Rectal smooth muscle tissue (tissue), 1 donor: ENCODE measurements around the gene FAM13A.

Experiments
- H3K27ac ChIP-seq: one replicate; pipeline ENCODE4 v1.7.0; 2013; ENCODE audit warnings: low read depth, low read length, inconsistent platforms
- H3K27me3 ChIP-seq: one replicate; pipeline ENCODE4 v1.7.0; 2013; ENCODE audit warnings: low read length; ENCODE audit not compliant: control insufficient read depth, insufficient read depth
- H3K36me3 ChIP-seq: one replicate; pipeline ENCODE4 v1.7.0; 2013; ENCODE audit warnings: low read length; ENCODE audit not compliant: control insufficient read depth, insufficient read depth
- H3K4me1 ChIP-seq: one replicate; pipeline ENCODE4 v1.7.0; 2013; ENCODE audit warnings: low read length; ENCODE audit not compliant: control insufficient read depth, insufficient read depth
- H3K4me3 ChIP-seq: one replicate; pipeline ENCODE4 v1.7.0; 2013; ENCODE audit warnings: low read length
- H3K9ac ChIP-seq: one replicate; pipeline ENCODE4 v1.7.0; 2013; ENCODE audit warnings: low read length

The FAM13A gene

GRCh38 chr4:88761342-88761741 is 295.6 kb downstream of the FAM13A start:
- H3K36me3 ChIP-seq, result peaks cover 6% of the 10 kb centered on the region
- H3K9ac ChIP-seq, result no peak overlapping the region
- H3K4me3 ChIP-seq, result no peak overlapping the region
- H3K27ac ChIP-seq, result no peak overlapping the region
- no peaks in the 10 kb centered on the region for H3K27me3 ChIP-seq
- H3K4me1 ChIP-seq, result peaks cover 2% of the 10 kb centered on the region

GRCh38 chr4:88759895-88760290 is 297.1 kb downstream of the FAM13A start:
- H3K27me3 ChIP-seq, result no peaks in the 10 kb centered on the region
- H3K4me3 ChIP-seq, result no peak overlapping the region
- no peak overlapping the region for H3K9ac ChIP-seq
- peaks cover 6% of the 10 kb centered on the region for H3K36me3 ChIP-seq
- H3K27ac ChIP-seq, result no peak overlapping the region
- peaks cover 2% of the 10 kb centered on the region for H3K4me1 ChIP-seq

- H3K27ac ChIP-seq, result no peak overlapping the region
- H3K27me3 ChIP-seq, result no peaks in the 10 kb centered on the region
- peaks cover 2% of the 10 kb centered on the region for H3K4me1 ChIP-seq
- H3K4me3 ChIP-seq, result peak overlapping the region; percentile 1
- peaks cover 6% of the 10 kb centered on the region for H3K36me3 ChIP-seq
- no peak overlapping the region for H3K9ac ChIP-seq
Observed at GRCh38 chr4:88759039-88759894, 297.7 kb downstream of the FAM13A start.

- no peak overlapping the region for H3K27ac ChIP-seq
- H3K9ac ChIP-seq, result no peak overlapping the region
- peak overlapping the region; percentile 39 for H3K4me3 ChIP-seq
Observed at GRCh38 chr4:88758264-88758663, 298.7 kb downstream of the FAM13A start.

GRCh38 chr4:88757776-88758175 is 299.2 kb downstream of the FAM13A start:
- H3K4me1 ChIP-seq, result peaks cover 2% of the 10 kb centered on the region
- no peak overlapping the region for H3K27ac ChIP-seq
- H3K36me3 ChIP-seq, result peaks cover 6% of the 10 kb centered on the region
- H3K4me3 ChIP-seq, result no peak overlapping the region
- H3K9ac ChIP-seq, result no peak overlapping the region
- no peaks in the 10 kb centered on the region for H3K27me3 ChIP-seq

More at GRCh38 chr4:88758264-88758663, 298.7 kb downstream of the FAM13A start:
- H3K27me3 ChIP-seq, result no peaks in the 10 kb centered on the region
- peaks cover 2% of the 10 kb centered on the region for H3K4me1 ChIP-seq
- peaks cover 6% of the 10 kb centered on the region for H3K36me3 ChIP-seq

- H3K27ac ChIP-seq, result no peak overlapping the region
- H3K9ac ChIP-seq, result no peak overlapping the region
- peaks cover 6% of the 10 kb centered on the region for H3K36me3 ChIP-seq
- H3K4me3 ChIP-seq, result no peak overlapping the region
- H3K27me3 ChIP-seq, result no peaks in the 10 kb centered on the region
- H3K4me1 ChIP-seq, result peaks cover 2% of the 10 kb centered on the region
Observed at GRCh38 chr4:88757067-88757466, 299.9 kb downstream of the FAM13A start.

- Histone ChIP-seq H3K27ac (no peak overlapping the region), H3K4me1 (peaks cover 2% of the 10 kb centered on the region), H3K27me3 (no peaks in the 10 kb centered on the region), H3K4me3 (no peak overlapping the region), H3K36me3 (peaks cover 6% of the 10 kb centered on the region), H3K9ac (no peak overlapping the region)
Observed at GRCh38 chr4:88756149-88756548, 300.8 kb downstream of the FAM13A start.

GRCh38 chr4:88755454-88755853 is 301.5 kb downstream of the FAM13A start:
- Histone ChIP-seq H3K4me1 (peaks cover 2% of the 10 kb centered on the region), H3K27me3 (no peaks in the 10 kb centered on the region), H3K4me3 (no peak overlapping the region), H3K36me3 (peaks cover 7% of the 10 kb centered on the region), H3K27ac (no peak overlapping the region), H3K9ac (no peak overlapping the region)

- H3K27ac ChIP-seq, result no peak overlapping the region
- peaks cover 14% of the 10 kb centered on the region for H3K36me3 ChIP-seq
- peaks cover 2% of the 10 kb centered on the region for H3K4me1 ChIP-seq
Observed at GRCh38 chr4:88754796-88755195, 302.2 kb downstream of the FAM13A start.

GRCh38 chr4:88753658-88754571 is 303.1 kb downstream of the FAM13A start:
- Histone ChIP-seq H3K4me3 (no peak overlapping the region), H3K27me3 (no peaks in the 10 kb centered on the region), H3K27ac (no peak overlapping the region), H3K36me3 (peaks cover 17% of the 10 kb centered on the region), H3K4me1 (no peaks in the 10 kb centered on the region), H3K9ac (no peak overlapping the region)

More at GRCh38 chr4:88754796-88755195, 302.2 kb downstream of the FAM13A start:
- Histone ChIP-seq H3K27me3 (no peaks in the 10 kb centered on the region), H3K9ac (no peak overlapping the region), H3K4me3 (no peak overlapping the region)

GRCh38 chr4:88752754-88753153 is 304.2 kb downstream of the FAM13A start:
- peaks cover 20% of the 10 kb centered on the region for H3K36me3 ChIP-seq
- no peak overlapping the region for H3K27ac ChIP-seq
- no peaks in the 10 kb centered on the region for H3K4me1 ChIP-seq
- no peaks in the 10 kb centered on the region for H3K27me3 ChIP-seq
- H3K4me3 ChIP-seq, result no peak overlapping the region
- no peak overlapping the region for H3K9ac ChIP-seq

- H3K36me3 ChIP-seq, result peaks cover 26% of the 10 kb centered on the region
- no peaks in the 10 kb centered on the region for H3K27me3 ChIP-seq
- H3K4me3 ChIP-seq, result no peak overlapping the region
- no peak overlapping the region for H3K27ac ChIP-seq
- H3K9ac ChIP-seq, result no peak overlapping the region
- no peaks in the 10 kb centered on the region for H3K4me1 ChIP-seq
Observed at GRCh38 chr4:88752076-88752463, 304.9 kb downstream of the FAM13A start.
